ENCODE measurements around the gene RTN4.

DNA sequence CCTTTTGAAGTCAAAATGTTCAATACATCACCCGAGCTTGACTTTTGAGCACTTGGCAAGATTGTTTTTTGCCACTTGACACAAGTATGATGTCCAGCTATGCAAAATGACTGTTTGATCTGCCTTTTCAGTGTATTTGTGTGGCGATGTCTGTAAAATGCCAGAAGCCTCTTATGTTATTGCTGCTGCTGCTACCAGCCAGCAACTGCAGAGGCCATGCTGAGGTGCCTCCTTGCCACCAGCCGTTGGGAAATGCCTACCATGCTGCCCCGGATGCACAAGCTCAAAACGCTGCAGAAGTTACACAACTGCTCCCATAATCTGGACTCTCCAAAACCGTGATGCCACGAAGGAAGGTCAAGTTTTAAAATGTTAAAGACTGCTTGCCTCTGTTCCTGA lies 80.3 kb downstream of the RTN4 start:
- TF ChIP-seq POLR2A (IDR thresholded peaks at IDR 0.05) (no peak), POLR2AphosphoS5 (IDR thresholded peaks at IDR 0.05) (no peak), EP300 (IDR thresholded peaks at IDR 0.05) (no peak)
- TF ChIP-seq, protein P1, sequence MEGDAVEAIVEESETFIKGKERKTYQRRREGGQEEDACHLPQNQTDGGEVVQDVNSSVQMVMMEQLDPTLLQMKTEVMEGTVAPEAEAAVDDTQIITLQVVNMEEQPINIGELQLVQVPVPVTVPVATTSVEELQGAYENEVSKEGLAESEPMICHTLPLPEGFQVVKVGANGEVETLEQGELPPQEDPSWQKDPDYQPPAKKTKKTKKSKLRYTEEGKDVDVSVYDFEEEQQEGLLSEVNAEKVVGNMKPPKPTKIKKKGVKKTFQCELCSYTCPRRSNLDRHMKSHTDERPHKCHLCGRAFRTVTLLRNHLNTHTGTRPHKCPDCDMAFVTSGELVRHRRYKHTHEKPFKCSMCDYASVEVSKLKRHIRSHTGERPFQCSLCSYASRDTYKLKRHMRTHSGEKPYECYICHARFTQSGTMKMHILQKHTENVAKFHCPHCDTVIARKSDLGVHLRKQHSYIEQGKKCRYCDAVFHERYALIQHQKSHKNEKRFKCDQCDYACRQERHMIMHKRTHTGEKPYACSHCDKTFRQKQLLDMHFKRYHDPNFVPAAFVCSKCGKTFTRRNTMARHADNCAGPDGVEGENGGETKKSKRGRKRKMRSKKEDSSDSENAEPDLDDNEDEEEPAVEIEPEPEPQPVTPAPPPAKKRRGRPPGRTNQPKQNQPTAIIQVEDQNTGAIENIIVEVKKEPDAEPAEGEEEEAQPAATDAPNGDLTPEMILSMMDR (IDR thresholded peaks at IDR 0.05): no peak

Measured in gastroesophageal sphincter (tissue), 3 donors.